ENCODE data around the gene FRMPD1.
"Not testable (repeated sequence)": the region's sequence is repeated elsewhere in the genome, so short reads cannot be mapped to it uniquely, and the experiment has no call there.

Gene FRMPD1, protein sequence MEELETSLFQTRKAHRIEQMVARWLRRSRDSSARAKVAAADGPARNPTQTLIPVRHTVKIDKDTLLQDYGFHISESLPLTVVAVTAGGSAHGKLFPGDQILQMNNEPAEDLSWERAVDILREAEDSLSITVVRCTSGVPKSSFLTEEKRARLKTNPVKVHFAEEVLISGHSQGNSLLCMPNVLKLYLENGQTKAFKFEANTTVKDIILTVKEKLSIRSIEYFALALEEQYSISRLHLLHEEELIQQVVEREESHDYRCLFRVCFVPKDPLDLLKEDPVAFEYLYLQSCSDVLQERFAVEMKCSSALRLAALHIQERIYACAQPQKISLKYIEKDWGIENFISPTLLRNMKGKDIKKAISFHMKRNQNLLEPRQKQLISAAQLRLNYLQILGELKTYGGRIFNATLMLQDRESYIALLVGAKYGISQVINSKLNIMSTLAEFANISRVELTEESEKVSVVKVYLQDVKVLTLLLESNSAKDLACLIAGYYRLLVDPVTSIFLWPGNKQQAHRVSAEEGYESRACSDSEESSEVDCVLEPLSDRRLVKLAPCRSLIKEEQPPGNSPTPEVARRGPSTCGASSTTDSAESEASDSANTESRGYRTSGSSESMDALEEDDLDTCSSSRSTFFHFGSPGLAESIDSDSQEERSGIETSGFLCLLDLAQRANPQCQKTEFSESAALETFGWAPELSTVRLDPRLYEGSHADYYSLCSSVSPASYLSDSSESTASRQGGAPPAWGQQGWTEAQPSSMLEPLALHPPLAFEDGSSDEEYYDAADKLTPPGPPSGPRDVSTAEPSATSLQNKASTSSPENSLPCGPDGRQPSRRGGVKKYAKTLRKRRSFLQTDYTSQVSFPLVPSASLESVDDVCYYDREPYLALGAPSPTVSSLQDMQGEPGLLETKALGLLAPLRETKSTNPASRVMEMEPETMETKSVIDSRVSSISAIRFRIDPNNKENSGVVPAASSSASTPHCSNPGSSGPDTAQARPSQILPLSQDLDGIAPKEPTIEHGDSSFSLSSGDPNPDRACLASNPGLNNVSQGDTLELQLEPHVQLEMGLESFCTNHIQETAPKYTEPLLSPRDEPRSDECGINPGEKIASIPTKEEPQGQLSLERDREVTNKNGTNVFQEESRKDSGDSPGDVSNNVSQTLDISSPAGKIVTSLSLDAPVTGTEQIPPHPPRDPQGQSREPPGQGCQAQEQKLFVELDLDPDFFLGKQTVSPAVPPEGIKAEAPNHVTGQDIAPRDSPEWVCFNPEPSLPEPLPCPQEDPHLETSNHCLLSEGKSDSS (N-terminal part only)

DNA sequence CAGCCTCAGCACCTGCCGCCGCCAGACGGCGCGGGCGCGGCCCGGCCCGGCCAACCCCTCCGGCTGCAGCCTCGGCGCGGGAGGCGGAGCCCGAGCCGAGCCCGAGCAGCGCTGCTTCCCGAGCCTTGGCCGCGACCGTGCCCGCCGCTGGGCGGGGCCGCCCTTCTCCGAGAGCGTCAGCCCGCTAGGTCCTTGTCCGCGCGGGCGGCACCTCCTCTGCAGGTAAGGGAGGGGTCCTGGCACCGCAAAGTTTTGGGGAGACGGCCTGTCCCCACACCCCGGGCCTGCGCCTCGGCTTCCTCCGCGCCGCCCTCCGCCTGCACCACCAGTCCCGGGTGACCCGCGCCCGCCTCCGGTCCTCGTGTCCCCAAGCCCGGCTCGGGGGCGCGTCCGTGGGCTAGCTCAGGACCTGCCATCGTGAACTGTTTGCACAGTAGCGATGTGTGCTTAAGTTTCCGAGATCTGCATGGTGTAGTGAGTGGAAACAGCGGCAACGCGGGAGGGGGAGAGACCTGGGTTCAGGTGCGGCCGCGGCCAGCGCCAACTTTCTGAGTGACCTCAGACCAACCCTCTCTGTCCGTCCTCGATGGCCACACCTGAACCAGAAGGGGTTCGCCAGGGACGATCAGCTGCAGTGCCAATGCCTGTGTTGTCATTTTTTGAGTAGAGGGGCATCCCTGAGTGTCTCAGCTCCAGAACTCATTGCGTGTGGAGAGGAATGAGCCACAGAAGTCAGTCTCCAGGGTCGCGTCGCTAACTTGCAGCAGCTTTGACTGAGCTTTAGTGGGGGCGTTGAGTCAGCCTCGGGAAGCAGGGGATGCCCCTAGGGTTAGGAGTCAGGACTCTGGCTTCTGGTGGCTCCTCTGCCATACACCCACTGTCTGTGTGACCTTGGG lies at the start of gene FRMPD1:
Gene FRMPD1, plus strand, starts transcription at position 82 of the 896 bp plus-strand sequence. CDS start 41,688 bp downstream, outside the sequence.
- peak; percentile 83 for DNase-seq

DNA sequence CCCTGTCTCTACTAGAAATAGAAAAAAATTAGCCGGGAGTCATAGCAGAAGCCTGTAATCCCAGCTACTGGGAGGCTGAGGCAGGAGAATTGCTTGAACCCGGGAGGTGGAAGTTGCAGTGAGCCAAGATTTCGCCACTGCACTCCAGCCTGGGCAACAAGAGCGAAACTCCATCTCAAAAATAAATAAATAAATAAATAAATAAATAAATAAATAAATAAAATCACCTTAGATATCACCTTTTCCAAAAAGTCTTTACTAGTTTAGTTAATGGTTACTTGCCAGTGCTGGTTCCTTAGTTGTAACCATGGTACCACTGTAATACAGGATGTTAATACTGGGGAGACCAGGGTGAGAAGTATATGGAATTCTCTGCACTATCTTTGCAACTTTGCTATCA lies 48.7 kb upstream of the FRMPD1 start:
- not testable (repeated sequence) for DNase-seq

DNA sequence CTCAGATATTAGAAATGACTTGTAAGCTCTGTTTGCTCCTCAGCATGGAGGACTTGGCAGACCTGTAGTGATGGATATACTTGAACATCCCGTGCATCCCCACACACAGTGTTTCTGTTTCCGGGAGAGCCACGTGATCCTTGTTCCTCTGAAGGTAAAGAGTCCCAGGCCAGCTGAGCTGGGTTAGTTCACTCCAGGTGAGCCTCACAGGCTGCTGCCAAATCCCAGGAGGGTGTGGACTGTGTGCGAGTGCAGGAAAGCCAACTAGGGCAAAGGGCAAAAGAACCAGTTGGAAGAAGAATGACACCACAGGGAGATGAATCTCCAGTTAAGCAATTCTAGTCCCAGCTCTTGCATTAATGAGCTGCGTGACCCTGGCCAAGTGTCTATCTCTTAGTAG lies 47.9 kb upstream of the FRMPD1 start:
- DNase-seq = no peak

GRCh38 chr9:37604296-37604695 lies 46.5 kb upstream of the FRMPD1 start:
- no peak for DNase-seq

GRCh38 chr9:37608250-37608649 lies 42.5 kb upstream of the FRMPD1 start:
- DNase-seq = no peak

DNA sequence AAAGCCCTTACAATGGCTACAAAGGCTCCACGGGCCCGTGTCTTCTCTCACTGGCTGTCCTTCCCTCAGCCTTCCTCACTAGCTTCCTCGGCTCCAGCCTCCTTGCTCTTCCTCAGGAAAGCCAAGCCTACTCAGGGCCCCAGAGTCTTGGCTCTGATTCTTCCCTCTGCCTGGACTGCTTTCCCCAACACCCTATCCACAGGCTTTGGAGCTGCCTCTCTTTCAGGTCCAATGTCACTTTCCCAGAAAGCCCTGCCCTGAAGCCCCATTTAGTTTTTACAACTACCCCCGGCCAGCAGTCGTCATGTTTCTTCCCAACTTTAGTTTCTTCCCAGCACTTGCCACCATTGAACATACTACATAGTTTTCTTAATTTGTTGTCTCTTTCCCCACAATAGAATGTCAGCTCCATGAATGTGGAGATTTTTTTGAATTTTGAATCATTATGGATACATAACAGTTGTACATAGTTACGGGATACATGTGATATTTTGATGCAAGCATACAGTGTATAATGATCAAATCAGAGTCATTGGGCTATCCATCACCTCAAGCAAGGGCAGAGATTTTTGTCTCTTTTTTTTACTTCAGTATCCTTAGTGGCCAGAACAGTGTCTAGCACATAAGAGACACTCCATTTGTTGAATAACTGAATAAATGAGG lies 40.9 kb upstream of the FRMPD1 start:
- DNase-seq = no peak

- no peak for DNase-seq
These were observed 39.7 kb upstream of the FRMPD1 start for GRCh38 chr9:37611014-37611413.

DNA sequence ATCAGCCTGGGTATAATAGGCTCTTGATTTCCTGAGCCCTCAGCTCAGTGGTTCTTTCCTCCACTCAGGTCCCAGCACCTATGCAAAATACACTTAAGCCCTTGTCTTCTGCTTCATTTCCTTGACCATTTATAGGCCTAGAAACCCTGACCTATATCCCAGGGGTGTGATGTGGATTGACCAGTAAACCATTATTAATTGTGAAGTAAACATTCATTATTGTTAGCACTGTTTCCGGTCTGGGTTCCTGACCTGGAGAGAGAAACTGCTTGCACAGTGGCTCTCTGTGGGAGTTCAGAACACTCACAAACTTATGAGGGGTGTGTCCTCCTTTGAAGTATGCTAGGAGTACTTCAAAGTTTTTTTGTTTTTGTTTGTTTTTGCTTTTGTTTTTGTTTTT lies 38.8 kb upstream of the FRMPD1 start:
- no peak for DNase-seq

DNA sequence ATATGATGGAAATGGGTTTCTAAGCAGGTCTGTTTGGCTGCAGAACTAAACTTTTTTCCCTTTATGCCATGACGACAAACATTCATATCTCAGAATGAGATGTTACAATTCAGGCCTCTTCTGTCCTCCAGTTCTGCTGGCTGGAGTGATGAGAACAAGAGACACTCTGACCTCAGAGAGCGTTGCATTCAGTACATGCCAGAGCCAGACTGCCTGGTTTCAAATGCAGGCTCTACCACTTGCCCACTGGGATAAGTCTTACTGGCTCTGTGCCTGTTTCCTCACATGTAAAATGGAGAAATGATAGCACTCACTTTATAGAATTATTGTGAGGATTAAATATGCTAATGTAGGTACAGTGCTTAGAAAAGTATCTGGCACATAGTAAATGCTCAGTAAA lies 33.6 kb upstream of the FRMPD1 start:
- DNase-seq = no peak

- DNase-seq = peak; percentile 79
These were observed 32.9 kb upstream of the FRMPD1 start for GRCh38 chr9:37617832-37618231.

GRCh38 chr9:37618817-37619216 lies 31.9 kb upstream of the FRMPD1 start:
- no peak for DNase-seq

DNA sequence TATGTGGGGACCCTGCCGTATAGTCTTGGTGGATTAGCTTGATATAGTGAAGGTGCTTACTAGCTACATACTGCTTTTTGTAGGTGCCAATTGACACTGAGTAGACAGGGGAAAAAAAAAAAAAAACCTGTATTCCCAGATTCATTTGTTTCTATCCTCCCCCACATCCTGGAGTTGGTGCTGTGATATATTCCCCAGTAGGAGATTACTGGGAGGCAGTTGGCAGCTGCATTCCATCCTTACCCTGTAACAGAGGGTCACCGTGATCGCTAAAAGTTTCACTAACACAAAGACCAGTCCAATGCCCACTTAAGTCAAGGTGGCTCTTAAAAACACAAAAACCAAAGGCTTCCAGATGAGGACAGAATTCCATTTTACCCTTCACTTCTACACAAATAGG lies 30.9 kb upstream of the FRMPD1 start:
- no peak for DNase-seq

DNA sequence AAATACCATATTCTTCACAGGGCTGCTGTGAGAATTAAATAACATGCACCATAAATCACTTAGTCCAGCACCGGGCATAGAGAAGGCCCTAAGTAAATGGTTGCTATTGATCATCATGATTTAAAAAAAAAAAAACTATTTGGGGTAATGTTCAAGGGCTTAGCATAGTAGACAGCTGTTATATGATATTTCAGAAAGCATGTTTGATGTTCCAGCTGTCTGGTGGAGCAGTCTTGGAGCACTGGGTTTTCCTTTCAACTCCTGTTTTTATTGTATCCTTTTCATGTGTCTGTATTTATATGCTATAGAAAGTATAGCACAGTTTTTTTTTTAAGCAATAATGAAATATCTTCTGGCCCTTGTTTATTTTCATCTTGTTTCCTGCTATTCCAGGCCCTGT lies 30.4 kb upstream of the FRMPD1 start:
- no peak for DNase-seq

DNA sequence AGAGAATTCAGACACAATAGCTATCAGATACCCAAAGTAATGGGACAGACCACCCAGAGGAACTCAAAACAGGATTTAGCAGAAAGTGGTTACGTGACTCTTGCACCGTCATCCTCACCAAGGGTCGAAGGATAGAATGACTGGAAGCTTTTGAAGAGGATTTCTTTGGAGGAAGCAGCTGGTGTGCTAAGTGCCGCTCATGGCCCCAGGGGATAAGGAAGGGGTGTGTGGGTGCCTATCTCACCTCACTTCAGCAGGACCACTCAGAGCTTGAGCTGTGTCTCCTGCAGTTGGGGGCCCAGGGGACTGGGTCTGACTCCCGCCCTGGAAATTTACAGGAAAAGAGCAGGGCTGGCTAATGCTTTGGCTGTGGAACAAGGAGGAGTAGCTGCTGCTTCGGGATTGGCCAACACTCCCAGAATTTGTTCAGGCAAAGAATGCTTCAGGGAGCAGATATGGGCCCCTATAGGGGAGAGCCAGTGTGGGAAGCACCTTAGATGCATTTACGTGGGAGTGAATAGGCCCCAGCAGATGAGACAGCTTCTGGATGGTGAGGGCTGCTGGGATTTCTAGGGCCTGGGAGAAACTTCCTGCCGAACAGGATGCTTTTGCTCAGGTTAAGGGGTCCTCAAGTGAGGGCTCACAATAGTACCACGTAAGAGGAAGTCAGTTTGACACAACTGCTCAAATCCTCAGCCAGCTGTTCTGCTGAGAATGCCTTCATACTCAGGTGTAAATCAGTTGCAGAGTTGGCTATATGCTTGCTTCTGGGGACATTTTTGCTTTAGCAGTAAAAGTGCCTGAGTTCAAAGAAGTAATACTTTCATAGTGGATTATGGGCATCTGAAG lies 29.3 kb upstream of the FRMPD1 start:
- DNase-seq = peak; percentile 55

GRCh38 chr9:37622462-37622861 lies 28.3 kb upstream of the FRMPD1 start:
- DNase-seq = no peak

DNA sequence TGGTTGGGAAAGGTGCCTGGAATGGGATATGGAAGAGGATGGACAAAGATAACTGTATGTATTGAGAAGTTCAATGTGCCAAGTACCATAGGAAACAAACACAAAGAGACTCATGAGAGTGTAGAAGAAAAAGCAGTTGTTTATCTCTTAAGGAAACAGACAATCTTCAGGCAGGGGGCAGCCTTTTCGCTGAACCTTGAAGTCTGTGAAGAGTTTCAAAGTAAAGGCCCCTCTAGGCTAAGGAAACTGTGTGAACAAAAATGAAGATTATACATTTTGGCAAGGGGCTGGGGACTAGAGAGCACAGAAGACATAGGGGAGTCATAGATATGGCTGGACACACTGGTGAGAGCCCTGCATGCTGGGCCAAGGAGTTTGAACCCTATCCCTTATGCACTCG lies 27.5 kb upstream of the FRMPD1 start:
- DNase-seq = no peak

DNA sequence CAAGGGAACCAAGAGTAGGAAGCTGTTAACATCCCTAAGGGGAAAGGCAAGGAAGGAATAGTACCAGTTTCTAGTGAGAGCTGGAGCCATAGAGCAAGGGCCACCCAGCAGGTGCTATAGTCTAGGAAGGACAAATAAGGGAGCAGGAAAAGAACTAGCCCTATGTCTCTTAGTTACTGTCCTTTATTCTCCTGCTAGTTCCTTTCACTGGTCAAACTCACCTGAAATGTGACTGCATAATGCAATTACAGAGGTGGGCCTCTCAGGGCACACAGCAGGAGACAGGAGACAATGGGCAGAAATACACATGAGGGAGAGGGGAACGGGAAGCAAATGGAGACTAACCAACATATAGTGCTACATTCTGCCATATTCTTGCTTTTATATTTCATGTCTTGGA lies 26.7 kb upstream of the FRMPD1 start:
- DNase-seq = no peak

- DNase-seq = no peak
These were observed 25.6 kb upstream of the FRMPD1 start for GRCh38 chr9:37625036-37625757.

DNA sequence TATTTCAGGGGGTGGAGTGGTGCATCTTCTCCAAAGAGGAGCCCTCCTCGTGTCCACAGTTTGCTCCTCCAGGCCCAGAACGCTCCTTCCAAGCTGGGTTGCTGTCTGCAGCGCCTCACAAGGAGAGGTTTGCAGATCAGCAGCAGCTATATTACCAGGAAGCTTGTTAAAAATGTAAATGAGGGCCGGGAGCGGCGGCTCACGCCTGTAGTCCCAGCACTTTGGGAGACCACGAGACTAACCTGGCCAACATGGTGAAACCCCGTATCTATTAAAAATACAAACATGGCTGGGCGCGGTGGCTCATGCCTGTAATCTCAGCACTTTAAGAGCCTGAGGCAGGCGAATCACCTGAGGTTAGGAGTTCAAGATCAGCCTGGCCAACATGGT lies 25.0 kb upstream of the FRMPD1 start:
- no peak for DNase-seq

Data from islet precursor cell (in vitro differentiated cells).